GM21717 (cell line): ENCODE measurements around the gene EHMT1.
"Not testable (repeated sequence)": the region's sequence is repeated elsewhere in the genome, so short reads cannot be mapped to it uniquely, and the experiment has no call there.

Experiments used
- ATAC-seq: cut with Tn5 transposase; IDR thresholded peaks from one replicate; pipeline ENCODE4 v1.9.1; 2021; ENCODE audit warnings: mild to moderate bottlenecking, moderate library complexity; ENCODE audit not compliant: unreplicated experiment

The EHMT1 gene

DNA sequence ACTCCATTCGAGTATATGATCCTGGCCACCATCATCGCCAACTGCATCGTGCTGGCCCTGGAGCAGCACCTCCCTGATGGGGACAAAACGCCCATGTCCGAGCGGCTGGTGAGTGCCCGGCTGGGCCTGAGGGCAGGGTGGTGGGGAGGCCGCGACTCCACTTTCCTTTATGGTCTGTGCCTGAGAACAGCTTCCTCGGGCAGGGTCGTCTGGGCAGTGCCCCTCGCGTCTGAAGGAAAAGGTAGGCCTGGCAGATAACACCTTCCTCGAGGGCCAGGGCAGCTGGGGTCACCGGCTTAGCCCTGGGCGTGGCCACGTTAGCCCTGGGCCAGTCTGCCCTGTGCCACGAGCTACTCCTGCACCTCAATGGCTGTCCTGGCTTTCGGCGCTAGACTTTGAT lies 260.2 kb downstream of the EHMT1 start:
- ATAC-seq: no peak

DNA sequence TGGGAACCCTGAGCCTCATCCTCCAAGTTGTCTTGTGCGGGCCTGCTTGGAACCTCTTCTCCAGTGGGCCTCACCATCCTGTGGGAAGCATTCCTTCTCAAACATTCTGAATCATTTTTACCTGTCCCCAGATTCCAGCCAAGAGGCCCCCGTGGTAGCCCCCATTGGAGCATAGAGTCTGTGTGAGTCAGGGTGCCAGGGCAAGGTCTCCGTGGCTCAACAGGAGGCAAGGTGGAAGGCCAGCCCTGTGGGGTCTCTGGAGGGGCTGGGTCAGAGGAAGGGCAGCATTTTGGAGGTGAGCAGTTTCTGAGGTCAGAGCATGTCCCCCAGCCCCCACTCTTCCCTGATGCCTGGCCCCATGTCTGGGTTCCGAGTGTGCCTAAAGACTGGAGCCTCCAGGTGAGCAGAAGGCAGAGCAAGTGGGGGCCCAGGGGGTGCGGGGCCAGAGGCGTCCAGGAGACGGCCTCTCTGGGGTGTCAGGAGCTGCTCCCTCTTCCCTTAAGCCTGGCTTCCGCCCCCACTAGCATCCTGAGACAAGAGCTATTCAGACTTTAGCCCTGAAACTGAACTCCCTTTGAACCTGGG lies 260.9 kb downstream of the EHMT1 start:
- ATAC-seq: no peak

DNA sequence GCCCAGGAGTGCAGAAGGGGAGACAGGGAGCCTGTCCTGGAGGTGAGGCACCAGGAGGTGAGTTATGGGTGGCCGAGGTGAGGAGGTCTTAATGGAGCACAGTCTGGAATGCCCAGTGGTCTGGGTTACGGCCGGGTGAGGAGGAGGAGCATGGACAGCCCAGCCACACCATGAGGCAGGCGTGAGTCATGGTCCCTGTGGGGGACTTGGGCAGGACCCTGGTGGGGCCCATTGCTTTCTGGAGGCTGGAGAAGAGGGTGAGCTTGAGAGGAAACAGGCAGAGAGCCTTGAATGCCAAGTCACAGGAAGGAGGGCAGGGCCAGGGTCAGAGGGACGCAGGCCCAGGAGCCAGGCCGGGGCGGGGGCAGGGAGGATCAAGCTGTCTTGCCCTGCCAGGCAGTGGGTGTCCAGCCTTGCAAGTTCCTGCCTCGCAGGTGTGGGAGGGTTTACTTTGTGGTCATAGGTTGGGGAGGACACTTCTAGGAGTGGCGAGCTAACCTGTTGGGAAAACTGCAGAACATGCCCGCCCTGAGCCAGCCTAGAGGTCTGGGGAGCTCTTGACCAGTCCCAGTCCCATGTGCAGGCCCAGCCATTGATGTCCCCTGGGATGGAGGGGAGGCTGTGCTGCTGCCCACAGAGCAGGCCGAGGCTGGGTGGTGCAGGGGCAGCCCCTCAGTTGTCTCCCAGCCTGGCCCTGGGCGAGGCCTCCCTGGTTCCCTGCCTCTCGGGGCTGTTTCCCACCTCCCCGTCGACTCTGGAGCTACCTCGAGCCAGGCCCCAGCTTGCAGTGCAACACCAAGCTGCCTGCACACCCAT lies 261.6 kb downstream of the EHMT1 start:
- ATAC-seq: no peak

DNA sequence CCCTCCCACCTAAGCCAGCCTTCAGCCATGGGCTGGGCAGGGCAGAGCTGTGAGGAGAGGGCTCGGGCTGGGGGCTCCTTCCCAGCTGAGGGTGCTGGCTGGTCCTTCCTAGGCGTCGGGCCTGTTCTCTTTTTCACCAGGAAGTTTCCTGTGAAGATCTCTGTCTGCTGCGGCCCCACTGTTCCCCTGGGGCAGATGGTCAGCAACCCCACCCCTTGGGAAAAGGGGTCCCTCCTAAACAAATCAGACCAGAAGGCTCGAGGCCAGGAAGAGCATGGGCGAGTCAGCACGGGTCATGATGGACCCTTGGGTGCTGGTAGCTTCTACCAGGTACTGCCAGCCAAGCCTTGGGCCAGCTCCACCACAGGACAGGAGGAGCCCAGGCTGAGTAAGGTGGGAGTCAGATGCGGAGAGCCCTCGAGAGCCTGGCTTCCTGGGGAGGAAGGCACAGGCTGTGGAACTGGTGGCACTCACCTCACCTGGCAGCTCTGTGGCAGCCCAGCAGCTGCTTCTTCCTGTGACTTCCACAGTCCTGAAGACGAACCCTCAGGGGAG lies 262.2 kb downstream of the EHMT1 start:
- no peak for ATAC-seq

DNA sequence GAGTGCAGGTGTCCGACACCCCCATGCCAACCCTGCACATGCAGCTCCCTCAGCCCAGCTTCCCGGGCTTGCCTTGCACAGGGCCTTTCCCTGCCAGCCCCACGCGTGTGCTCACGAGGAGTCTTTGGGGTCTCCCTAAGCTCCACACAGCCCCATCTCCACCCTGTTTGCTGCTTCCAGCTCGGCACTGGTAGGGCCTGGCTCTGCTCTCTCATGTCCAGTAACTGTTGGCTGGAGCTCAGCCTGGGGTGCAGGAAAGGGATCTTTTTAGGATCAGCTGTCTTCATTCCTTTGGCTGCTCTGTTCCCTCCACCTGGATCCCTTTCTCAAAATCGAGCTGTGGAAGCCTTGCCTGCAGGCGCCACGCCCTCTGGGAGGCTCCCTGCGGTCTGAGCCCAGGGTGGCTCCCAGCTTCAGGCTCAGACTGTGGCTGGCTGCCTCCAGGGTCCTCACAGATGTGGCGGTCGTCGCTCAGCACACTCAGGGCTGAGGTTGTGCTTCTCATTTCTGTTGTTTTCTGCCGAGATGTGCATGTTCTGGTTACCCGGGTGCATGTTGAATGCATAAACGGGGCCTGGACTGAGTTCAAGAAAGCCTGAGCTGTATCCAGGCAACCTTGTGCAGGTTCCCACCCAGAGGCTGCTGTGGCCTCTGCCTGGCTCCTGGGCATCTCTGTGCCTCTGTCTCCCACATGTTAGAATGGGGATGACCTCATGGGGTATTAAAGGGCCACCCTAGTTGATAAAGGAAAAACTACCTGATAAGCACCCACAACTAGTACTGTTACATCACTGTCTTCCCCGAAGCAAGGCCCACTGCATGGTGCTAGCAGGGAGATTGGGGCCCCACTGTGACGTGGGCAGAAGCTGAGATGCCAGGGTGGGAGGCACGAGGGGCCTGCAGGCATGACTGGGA lies 263.0 kb downstream of the EHMT1 start:
- no peak for ATAC-seq

DNA sequence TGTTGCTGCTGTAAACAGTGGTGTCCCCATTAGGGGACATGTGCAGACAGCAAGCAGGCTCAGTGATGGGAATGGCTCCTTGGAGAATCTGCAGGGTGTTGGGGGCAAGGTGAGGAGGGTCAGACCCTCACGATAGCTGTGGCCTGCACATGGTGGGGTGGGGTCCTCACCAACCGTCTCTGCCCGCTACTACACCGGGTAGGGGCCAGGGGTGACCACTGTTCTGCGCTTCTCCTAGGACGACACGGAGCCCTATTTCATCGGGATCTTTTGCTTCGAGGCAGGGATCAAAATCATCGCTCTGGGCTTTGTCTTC lies 263.7 kb downstream of the EHMT1 start:
- ATAC-seq: no peak

DNA sequence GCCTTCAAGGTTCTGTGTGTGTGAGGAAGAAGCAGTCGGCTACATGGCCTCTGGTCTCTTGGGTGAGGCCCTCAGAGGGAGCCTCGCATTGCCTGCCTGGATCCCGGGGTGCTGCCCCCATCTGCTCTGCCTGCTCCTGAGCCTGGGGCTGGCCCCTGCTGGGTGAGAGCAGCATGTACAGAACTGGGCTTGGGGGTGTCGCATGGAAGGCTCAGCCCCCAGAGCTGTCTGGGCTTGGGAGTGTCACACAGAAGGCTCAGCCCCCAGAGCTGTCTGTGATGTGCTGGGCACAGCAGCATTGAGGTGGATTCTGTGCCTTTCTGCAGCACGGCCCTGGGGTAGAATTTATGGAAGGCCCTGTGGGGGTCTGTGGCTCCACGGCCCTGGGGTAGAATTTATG lies 265.2 kb downstream of the EHMT1 start:
- not testable (repeated sequence) for ATAC-seq

DNA sequence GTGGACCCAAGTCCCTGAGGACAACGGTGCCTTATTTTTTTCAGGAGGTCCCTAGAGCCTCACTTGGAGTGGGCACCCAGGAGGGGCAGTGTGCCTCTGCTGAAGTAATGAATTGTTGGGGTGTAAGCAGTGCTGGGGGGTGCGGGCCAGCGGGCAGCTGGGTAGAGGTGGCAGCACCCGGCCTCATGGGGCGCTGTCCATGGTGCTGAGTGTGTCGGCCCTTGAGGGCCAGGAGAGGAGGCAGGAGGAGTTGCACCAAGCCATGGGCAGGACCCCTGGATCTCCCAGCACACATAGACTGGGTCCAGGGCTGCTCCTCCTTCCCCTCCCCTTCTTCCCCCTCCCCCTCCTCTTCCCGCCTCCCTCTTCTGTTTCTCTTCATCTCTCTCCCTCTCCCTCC lies 265.7 kb downstream of the EHMT1 start:
- not testable (repeated sequence) for ATAC-seq

DNA sequence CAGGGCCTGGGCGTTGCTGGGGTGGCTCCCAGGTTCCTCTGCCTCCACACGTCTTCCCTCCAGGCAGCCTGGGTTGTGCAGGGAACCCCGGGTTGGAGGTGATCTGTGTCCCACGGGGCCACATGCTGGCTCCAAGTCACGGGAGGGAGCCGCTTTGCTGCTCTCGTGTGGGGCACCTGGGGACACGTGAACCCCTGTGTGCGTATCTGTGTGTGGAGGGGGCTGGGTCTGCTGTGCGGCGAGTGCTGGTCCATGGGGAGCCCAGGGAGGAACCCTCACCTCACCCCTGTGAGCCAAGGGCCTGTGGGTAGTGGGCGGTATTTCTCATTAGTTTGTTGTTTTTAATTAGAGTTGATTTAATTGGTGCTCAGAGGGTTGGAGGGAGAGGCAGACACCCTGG lies 266.3 kb downstream of the EHMT1 start:
- not testable (repeated sequence) for ATAC-seq
